Body of pancreas (tissue), 4 donors: ENCODE data around the gene PES1. TPM values are rescaled to one million over a fixed set of nuclear protein-coding genes. Genes with fewer than 3 reads are reported as not detected.
"Not testable (repeated sequence)": the region's sequence is repeated elsewhere in the genome, so short reads cannot be mapped to it uniquely, and the experiment has no call there.

ENCODE experiments used
- ATAC-seq: fragments of 150-250 bp; one replicate; pipeline ENCODE4 v1.9.1; 2016
- DNase-seq, 4 donors: peaks; one replicate each; pipeline ENCODE4 v3.0.0-alpha.2; 2019
- H3K27ac ChIP-seq, 4 donors: fragments of 200-600 bp; sonication (generic); 1 replicate in 3 of 4; 2 replicates in 1 of 4; pipeline versions ENCODE4 v1.5.1 to v1.6.1; 2016 to 2019; ENCODE audit warnings: mild to moderate bottlenecking in 1 of 4, mixed read lengths in 1 of 4, moderate library complexity in 1 of 4
- H3K27me3 ChIP-seq, 2 donors: fragments of 200-600 bp; sonication (generic); one replicate each; pipeline ENCODE4 v1.6.0; 2016; ENCODE audit warnings: mild to moderate bottlenecking in 1 of 2
- H3K36me3 ChIP-seq, 2 donors: fragments of 200-600 bp; sonication (generic); replicated peaks in 1 of 2; 2 replicates each; pipeline ENCODE4 v1.5.1; 2016; ENCODE audit warnings: low read depth in 2 of 2; ENCODE audit not compliant: insufficient read depth in 1 of 2
- H3K4me1 ChIP-seq: fragments of 200-600 bp; sonication (generic); one replicate; pipeline ENCODE4 v1.6.0; 2016
- H3K4me3 ChIP-seq, 2 donors: fragments of 200-600 bp; sonication (generic); 1 replicate in 1 of 2; 2 replicates in 1 of 2; pipeline ENCODE4 v1.5.1; 2016 to 2019
- H3K9me3 ChIP-seq, 3 donors: fragments of 200-600 bp; sonication (generic); 1 replicate in 2 of 3; 2 replicates in 1 of 3; pipeline ENCODE4 v1.5.1; 2016
- CTCF ChIP-seq, 7 experiments: fragments of 450-650 bp in 4 of 7; fragments of 200-600 bp in 3 of 7; sonication (generic) in 3 of 7; IDR thresholded peaks; one replicate each; pipeline ENCODE4 v1.5.1; 2016 to 2019; ENCODE audit warnings: antibody characterized with exemption in 7 of 7
- POLR2A ChIP-seq, 3 donors: fragments of 450-650 bp; IDR thresholded peaks; one replicate each; pipeline ENCODE4 v1.6.1; 2016; ENCODE audit warnings: antibody characterized with exemption in 3 of 3, mild to moderate bottlenecking in 2 of 3
- WGBS, 2 donors: methylation state at CpG; one replicate each; pipeline ENCODE4 v1.1.5; 2017; 5-methylcytosine and 5-hydroxymethylcytosine counted together
- intact Hi-C: fragments of 100-400 bp; cut with DNase I; formaldehyde crosslinking; loops from one replicate; pipeline ENCODE4 v1.15.1; 2023
- total RNA-seq, 2 donors: library from RNA; depleted of rRNA; stranded (reverse); fragments of >200 nt; gene quantifications; one replicate each; pipeline ENCODE4 v1.1.0, GENCODE V29; 2016

The PES1 gene
- total RNA-seq, 2 donors from 2014 or later, result 45.5 to 50.1 TPM

DNA sequence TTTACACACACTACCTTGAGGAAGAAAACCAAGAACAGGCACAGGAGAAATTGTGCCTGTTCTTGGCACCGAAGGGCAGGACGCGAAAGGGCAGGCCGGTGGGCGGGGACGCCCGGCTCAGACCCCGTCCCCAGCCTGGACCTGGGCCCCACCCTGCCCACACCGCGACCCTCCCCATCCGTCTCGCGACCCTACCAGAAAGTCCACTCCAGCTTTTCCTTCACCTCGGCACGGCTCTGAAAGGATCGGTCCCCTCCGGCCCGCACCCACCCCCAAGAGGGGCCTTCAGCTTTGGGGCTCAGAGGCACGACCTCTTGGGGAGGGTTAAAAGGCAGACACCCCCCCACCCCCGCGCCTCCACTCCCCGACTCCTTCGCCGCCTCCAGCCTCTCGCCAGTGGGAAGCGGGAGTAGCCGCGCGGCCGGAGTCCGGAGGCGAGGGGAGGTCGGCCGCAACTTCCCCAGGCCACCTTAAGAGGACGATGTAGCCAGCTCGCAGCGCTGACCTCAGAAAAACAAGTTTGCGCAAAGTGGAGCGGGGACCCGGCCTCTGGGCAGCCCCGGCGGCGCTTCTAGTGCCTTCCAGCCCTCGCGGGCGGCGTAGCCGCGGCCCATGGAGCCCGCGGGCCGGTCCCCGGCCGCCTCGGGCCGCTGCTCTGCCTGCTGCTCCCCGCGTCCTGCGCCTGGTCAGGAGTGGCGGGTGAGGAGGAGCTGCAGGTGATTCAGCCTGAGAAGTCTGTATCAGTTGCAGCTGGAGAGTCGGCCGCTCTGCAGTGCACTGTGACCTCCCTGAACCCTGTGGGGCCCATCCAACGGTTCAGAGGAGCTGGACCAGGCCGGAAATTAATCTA lies 49.5 kb downstream of the PES1 start:
- Histone ChIP-seq H3K27me3 (no peaks in the 10 kb centered on the region), H3K4me1 (peaks cover 16% of the 10 kb centered on the region), H3K9me3 (no peaks in the 10 kb centered on the region), H3K36me3 (no peaks in the 10 kb centered on the region), H3K27ac (peak overlapping the region in 3 of 4 donors; percentile 37 to 59 (median 47)), H3K4me3 (peak overlapping the region; percentile 33 to 47)
- peak; percentile 28 to 60 (median 42) for DNase-seq
- ATAC-seq, result peak; percentile 74
- TF ChIP-seq CTCF (IDR thresholded peaks at IDR 0.05) (no peak), POLR2A (IDR thresholded peaks at IDR 0.05) (peak in 2 of 3 donors; percentile 20 to 21)
- intact Hi-C loops, result no loop called here
- 1% methylated on average over 64 of the region's 64 CpGs; no CpG with 5 or more reads in 1 of the 2 donors for WGBS, 2 donors

- Histone ChIP-seq H3K4me1 (peaks cover 16% of the 10 kb centered on the region), H3K27ac (peak overlapping the region in 1 of 4 donors; percentile 37)
- intact Hi-C loops, H3K27me3 ChIP-seq, DNase-seq, H3K36me3 ChIP-seq, H3K4me3 ChIP-seq, H3K9me3 ChIP-seq: not testable (repeated sequence)
- WGBS, 2 donors, result 64 to 71% methylated on average over 3 of the region's 3 CpGs
- ATAC-seq, result peak; percentile 38
Observed at GRCh38 chr22:30541511-30541910, 50.2 kb downstream of the PES1 start.

DNA sequence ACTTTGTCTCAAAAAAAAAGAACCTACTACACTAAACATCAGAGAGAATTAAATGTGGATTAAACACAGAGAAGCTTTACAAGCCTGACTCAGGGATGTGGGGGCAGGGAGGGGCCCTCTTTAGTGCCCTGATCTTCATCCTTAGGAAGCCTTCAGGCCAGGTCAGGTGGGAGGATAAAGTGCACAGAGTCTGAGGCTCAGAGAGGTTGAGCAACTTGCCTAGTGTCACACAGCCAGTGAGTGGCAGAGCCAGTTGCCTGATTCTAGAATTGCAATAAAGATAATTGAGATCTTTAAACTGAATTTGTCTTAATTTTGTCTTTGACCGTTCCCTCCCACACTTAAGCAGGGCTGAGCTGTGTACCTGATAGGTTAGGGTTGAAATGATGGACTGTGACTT lies 52.3 kb downstream of the PES1 start:
- no peak for ATAC-seq
- H3K4me3 ChIP-seq, result no peak overlapping the region
- DNase-seq, result no peak

GRCh38 chr22:30538280-30538679 lies 53.4 kb downstream of the PES1 start:
- ATAC-seq (no peak), DNase-seq (no peak)
- no peaks in the 10 kb centered on the region for H3K27me3 ChIP-seq
- no peaks in the 10 kb centered on the region for H3K36me3 ChIP-seq
- peaks cover 16% of the 10 kb centered on the region for H3K4me1 ChIP-seq
- H3K9me3 ChIP-seq, result no peaks in the 10 kb centered on the region
- 90% methylated on average over 6 of the region's 6 CpGs for WGBS, 2 donors
- no peak for TF ChIP-seq POLR2A (IDR thresholded peaks at IDR 0.05)
- no peak for TF ChIP-seq CTCF (IDR thresholded peaks at IDR 0.05)
- H3K27ac ChIP-seq, result no peak overlapping the region
- H3K4me3 ChIP-seq, result no peak overlapping the region
- intact Hi-C loops, result no loop called here

More for the DNA sequence above, 52.3 kb downstream of the PES1 start:
- intact Hi-C loops, result no loop called here
- H3K9me3 ChIP-seq, result no peaks in the 10 kb centered on the region
- 95 to 100% methylated on average over 1 of the region's 1 CpG for WGBS, 2 donors
- H3K36me3 ChIP-seq, result no peaks in the 10 kb centered on the region
- no peak overlapping the region for H3K27ac ChIP-seq
- TF ChIP-seq CTCF (IDR thresholded peaks at IDR 0.05), result no peak
- no peak for TF ChIP-seq POLR2A (IDR thresholded peaks at IDR 0.05)
- H3K4me1 ChIP-seq, result peaks cover 16% of the 10 kb centered on the region
- H3K27me3 ChIP-seq, result no peaks in the 10 kb centered on the region

DNA sequence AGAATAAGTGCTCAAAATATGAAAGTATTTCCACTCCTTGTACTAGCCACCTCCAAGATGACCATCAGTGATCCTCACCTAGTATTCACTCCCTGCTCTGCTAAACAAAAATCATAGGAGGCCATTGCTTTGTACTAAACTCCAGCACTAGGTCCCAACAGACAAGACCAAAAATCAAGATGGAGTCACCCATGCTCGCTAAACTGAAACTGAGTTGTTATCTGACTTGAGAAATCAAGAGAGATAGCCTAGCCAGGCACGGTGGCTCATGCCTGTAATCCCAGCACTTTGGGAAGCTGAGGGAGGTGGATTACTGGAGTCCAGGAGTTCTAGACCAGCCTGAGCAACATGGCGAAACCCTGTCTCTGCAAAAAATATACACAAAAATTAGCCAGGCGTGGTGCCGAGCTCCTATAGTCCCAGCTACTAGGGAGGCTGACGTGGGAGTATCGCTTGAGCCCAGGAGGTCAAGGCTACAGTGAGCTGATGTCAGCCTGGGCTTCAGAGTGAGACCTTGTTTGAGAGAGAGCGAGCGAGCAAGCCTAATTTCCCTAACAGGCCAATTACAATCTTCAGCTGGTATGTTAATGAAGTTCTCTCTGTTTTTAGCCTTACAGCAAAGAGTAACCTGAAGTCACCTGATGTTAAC lies 54.5 kb downstream of the PES1 start:
- Histone ChIP-seq H3K27ac (no peak overlapping the region), H3K4me3 (no peak overlapping the region), H3K36me3 (no peaks in the 10 kb centered on the region), H3K4me1 (peaks cover 9% of the 10 kb centered on the region), H3K27me3 (no peaks in the 10 kb centered on the region), H3K9me3 (no peaks in the 10 kb centered on the region)
- WGBS, 2 donors, result 77 to 86% methylated on average over 9 of the region's 9 CpGs
- intact Hi-C loops, result no loop called here
- TF ChIP-seq POLR2A (IDR thresholded peaks at IDR 0.05) (no peak), CTCF (IDR thresholded peaks at IDR 0.05) (no peak)
- DNase-seq (no peak), ATAC-seq (no peak)
